ENCODE results near the gene KCNS1. TPM values are rescaled to one million over a fixed set of nuclear protein-coding genes. Genes with fewer than 3 reads are reported as not detected.
A peak's percentile ranks its signal among the peaks of the same experiment; 100 is the strongest.

The KCNS1 gene
- total RNA-seq, 1 experiment from 2014 or later, result not detected

DNA sequence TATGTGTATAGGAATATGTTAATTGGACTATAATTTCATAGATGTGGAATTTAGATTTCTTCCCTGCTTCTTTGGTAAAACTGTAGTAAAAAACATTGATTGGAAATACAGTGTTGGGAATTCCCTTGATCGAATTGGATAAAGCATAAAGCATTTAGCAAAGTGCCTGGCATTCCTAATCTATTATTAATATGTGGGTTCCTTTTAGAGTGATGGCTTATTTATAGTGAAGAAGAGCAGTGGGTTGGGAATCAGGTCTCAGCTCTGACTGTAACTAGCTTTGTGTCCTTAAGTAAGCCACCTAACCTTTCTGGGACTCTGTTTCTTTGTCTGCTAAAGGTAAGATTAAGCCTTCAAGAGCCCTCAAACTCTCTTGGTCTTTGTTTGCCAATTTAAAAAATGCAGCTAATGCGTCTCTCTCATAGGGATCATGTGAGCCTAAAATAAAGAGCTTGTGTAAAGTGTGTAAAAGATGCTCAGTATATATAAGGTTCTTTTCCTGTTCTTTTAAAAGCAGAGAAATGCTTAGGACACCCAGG, 53.3 kb downstream of the KCNS1 start:
- ChIA-PET POLR2A (ENCODE audit: unreplicated experiment) (no interaction called here), CTCF (interaction anchor here (0.5 kb wide), 1 partner anchor 237 kb away, joined by 3 read pairs; no protein-coding TSS in a partner anchor)
- no peak overlapping the region for H3K4me3 ChIP-seq (ENCODE audit: low read length)
- no TSS peak for BruUV-seq (replicated peaks)
- H3K4me2 ChIP-seq (ENCODE audit: low read length), result no peak overlapping the region
- no peak overlapping the region for H3K27ac ChIP-seq (ENCODE audit: low read length)
- no peak overlapping the region for H2AFZ ChIP-seq (ENCODE audit: low read length)
- H3K9me3 ChIP-seq (ENCODE audit: low read length), result no peaks in the 10 kb centered on the region
- no peaks in the 10 kb centered on the region for H3K79me2 ChIP-seq (ENCODE audit: low read length)
- no peak overlapping the region for H3K9ac ChIP-seq (ENCODE audit: low read length)
- H3K9me2 ChIP-seq (replicated peaks; ENCODE audit: low read length), result no peaks in the 10 kb centered on the region
- no peak for ATAC-seq
- H3K36me3 ChIP-seq (ENCODE audit: low read depth, low read length), result no peaks in the 10 kb centered on the region
- H3F3A ChIP-seq (ENCODE audit: low read length, unreplicated experiment), result no peaks in the 10 kb centered on the region
- intact Hi-C loops (cut with micrococcal nuclease), result no loop called here
- no peak for DNase-seq
- H4K20me1 ChIP-seq (ENCODE audit: low read length), result no peaks in the 10 kb centered on the region
- peaks cover 7% of the 10 kb centered on the region for H3K4me1 ChIP-seq (ENCODE audit: insufficient read depth, low read length)
- TF ChIP-seq EZH2phosphoT487 (IDR thresholded peaks at IDR 0.05; ENCODE audit: borderline replicate concordance, low read length) (no peak), EZH2 (IDR thresholded peaks at IDR 0.05; ENCODE audit: low read length, unreplicated experiment) (no peak)
- TF ChIP-seq, protein P1, sequence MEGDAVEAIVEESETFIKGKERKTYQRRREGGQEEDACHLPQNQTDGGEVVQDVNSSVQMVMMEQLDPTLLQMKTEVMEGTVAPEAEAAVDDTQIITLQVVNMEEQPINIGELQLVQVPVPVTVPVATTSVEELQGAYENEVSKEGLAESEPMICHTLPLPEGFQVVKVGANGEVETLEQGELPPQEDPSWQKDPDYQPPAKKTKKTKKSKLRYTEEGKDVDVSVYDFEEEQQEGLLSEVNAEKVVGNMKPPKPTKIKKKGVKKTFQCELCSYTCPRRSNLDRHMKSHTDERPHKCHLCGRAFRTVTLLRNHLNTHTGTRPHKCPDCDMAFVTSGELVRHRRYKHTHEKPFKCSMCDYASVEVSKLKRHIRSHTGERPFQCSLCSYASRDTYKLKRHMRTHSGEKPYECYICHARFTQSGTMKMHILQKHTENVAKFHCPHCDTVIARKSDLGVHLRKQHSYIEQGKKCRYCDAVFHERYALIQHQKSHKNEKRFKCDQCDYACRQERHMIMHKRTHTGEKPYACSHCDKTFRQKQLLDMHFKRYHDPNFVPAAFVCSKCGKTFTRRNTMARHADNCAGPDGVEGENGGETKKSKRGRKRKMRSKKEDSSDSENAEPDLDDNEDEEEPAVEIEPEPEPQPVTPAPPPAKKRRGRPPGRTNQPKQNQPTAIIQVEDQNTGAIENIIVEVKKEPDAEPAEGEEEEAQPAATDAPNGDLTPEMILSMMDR (conservative IDR thresholded peaks at IDR 0.05; ENCODE audit: low read depth, low read length), result no peak
- H3K27me3 ChIP-seq (ENCODE audit: low read length), result no peaks in the 10 kb centered on the region

DNA sequence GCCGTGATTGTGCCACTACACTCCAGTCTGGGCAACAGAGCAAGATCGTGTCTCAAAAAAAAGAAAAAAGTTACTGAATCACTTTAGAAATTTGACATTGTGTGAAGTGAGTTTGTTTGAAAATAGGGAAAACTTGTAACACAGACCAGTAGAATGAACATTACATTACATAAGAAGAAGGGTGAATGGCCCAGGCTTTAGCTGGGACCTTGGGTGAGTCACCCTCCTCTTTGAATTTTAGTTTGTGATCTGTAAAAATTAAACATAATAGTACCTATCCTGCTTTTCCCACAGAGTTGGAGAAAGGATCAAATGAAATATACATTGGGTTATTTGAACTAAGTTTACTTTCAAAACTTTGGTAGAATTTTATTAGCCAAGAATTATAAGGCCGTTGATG, 56.3 kb downstream of the KCNS1 start:
- POLR2A ChIA-PET (ENCODE audit: unreplicated experiment), result interaction anchor here (0.6 kb wide), 2 partner anchors 12 to 312 kb away, joined by 4 to 7 read pairs; no protein-coding TSS in a partner anchor
- Histone ChIP-seq H3K4me2 (ENCODE audit: low read length) (0 out of 2 replicates have a peak overlapping the region, but pooled peaks have one; percentile 19), H3K9ac (ENCODE audit: low read length) (no peak overlapping the region), H3K4me3 (ENCODE audit: low read length) (no peak overlapping the region), H3K9me2 (replicated peaks; ENCODE audit: low read length) (no peaks in the 10 kb centered on the region), H3F3A (ENCODE audit: low read length, unreplicated experiment) (no peaks in the 10 kb centered on the region), H4K20me1 (ENCODE audit: low read length) (no peaks in the 10 kb centered on the region), H2AFZ (ENCODE audit: low read length) (0 out of 2 replicates have a peak overlapping the region, but pooled peaks have one; percentile 6), H3K27me3 (ENCODE audit: low read length) (no peaks in the 10 kb centered on the region), H3K27ac (ENCODE audit: low read length) (no peak overlapping the region), H3K36me3 (ENCODE audit: low read depth, low read length) (no peaks in the 10 kb centered on the region), H3K4me1 (ENCODE audit: insufficient read depth, low read length) (peaks cover 26% of the 10 kb centered on the region), H3K79me2 (ENCODE audit: low read length) (no peaks in the 10 kb centered on the region), H3K9me3 (ENCODE audit: low read length) (no peaks in the 10 kb centered on the region)
- ATAC-seq, result peak; percentile 47; the same call in 1 of the 2 replicates
- DNase-seq, result peak; percentile 23
- CTCF ChIA-PET, result interaction anchor here (0.6 to 4.1 kb wide), 17 partner anchors 12 to 392 kb away, joined by 3 to 64 read pairs (median 6); partner anchors contain the start of gene YWHAB
- TF ChIP-seq, protein P1 (conservative IDR thresholded peaks at IDR 0.05; ENCODE audit: low read depth, low read length), result no peak
- TF ChIP-seq EZH2phosphoT487 (IDR thresholded peaks at IDR 0.05; ENCODE audit: borderline replicate concordance, low read length) (no peak), EZH2 (IDR thresholded peaks at IDR 0.05; ENCODE audit: low read length, unreplicated experiment) (no peak)
- BruUV-seq (replicated peaks), result no TSS peak
- intact Hi-C loops (cut with micrococcal nuclease), result loop anchor here (1.0 to 2.0 kb wide), 5 partner anchors 14 to 247 kb away; no protein-coding TSS in a partner anchor
